ENCODE data around the gene IMPA2.

The IMPA2 gene

DNA sequence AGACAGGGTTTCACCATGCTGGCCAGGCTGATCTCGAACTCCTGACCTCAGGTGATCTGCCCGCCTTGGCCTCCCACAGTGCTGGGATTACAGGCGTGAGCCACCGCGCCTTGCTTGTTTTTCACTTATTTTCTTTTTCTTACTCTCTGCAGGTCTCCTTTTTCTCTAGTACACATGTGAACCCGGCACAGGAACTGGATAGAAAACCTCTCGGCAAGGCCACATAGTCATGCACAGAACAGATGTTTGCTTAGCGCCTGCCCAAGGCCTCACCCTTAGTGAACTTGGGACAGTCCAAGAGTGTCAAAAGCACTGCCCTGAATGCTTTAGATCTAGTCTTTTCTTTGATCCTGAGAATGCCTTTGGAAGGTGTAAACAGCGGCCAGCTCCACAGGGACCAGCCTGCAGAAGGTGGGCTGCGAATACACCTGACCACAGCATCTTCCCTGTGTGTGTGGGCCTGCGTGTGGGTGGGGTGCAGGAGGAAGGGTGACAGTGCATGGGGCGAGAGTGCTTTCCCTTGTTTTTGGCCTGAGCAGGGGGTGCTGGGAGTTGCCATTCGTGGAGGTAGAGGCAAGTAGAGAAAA, 27.0 kb downstream of the IMPA2 start:
- DNase-seq (ENCODE audit: low read depth, low spot score): no peak

DNA sequence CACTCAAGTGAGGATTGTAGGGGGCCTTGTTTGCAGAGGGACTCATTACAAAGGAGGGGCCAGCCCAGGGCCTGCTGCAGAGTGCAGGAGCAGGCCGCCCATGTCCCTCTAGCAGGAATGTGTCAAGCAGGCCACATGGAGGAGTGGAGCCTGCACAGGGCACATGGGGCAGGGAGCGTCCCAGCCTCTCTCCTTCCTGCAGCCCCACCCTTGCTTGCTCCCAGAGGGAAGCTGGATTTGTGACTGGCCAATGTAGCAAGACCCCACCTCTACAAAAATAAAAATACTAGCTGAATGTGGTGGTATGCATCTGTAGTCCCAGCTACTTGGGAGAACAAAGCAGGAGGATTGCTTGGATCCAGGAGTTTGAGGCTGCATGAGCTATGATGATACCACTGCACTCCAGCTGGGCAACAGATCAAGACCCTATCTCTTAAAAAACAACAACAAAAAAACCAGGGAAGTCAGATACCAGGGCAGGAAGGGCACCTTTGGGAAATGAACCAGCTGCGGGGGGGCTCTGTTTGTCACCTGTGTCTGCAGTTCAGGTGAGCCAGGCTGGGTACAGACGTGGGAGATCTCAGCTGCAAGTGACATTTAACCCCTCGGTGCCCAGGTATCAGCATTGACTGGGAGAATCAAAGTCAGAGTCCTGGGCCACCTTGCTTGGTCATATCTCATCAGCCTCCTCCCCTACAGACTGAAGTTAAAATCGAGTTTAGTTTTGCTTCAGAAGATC, 27.7 kb downstream of the IMPA2 start:
- no peak for DNase-seq (ENCODE audit: low read depth, low spot score)

DNA sequence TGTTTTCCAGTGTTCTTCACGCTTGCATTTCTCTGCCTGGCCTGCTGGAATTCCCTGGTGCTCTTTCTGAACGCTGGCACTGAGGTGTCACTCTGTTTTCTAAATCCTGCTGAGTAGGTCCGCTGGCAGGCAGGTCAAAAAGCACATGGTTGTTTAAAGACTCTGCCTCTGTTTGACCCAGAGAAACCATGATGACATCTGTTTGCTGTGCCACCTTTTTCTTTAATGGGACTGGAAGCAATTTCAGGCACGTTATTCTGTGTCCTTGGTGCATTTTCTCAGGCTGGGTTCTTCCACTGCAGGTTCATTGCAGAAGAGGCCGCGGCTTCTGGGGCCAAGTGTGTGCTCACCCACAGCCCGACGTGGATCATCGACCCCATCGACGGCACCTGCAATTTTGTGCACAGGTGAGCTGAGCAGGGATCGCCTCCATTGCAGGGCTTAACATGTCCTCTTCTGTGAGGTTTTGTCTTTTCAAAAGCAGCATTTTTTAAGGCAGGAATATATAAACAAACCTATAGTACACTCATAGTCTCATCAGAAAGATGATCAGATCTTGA, 28.4 kb downstream of the IMPA2 start:
- no peak for DNase-seq (ENCODE audit: low read depth, low spot score)

DNA sequence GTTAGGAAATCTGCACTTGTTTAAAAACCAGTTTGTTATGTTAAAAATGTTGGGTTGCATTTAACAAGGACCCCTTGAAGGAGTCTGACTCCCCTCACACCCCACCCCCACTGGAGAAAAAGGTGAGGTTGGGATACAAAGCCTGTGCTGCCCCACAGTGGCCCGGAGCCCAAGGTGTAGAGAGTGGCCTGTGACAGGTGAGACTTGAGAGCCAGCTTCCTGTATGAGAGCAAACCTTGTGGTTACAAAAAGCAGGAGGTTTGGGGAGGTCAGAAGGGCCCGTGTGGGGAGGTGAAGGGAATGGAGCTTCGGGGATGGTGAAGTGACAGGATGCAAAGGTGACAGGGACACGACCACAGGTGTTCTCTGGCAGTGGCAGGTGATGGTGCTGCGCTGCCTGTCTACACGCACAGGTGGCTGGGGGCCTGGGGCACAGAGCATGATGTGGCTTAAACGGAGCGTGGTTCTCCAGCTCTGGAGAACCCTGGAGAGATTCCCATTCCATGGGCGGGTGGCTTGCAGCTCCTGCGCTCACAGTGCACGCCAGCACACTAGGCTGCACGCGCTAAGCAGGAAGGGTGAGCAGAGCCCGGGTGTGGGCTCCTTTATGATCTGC, 29.0 kb downstream of the IMPA2 start:
- DNase-seq (ENCODE audit: low read depth, low spot score): no peak

DNA sequence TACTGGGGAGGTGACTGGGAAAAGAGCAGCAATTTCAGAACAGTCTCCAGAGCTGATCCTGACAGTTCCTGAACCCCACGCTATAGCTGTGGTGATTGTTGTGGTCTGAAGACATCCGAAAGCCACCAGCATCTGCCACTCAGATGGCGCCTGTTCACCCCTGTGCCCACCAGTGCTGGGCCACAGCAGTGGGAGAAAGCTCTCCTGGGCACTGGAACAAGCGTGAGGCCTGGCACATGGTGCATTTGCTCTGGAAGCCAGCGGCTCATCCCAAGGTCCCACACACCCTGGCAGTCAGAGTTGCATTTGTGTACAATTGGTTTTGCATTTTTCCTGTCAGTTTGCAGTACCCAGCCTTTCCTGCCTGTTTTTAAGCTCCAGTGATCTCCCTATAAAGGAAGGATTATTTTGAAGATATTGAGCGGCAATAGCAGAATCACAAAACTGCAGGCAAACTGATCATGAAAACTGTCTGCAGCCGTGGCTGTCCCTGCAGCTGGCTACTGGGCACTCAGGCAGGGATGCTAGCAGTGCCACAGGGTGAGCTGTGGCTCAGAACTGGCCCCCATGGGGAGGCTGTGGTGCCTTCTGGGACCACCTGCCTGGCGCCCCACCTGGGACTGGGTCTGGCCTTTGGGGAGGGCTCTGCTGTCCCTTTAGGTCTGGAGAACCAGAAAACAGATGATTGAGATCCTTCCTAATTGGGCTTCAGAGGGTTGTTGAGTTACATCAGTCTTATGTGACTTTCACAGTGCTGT, 30.1 kb downstream of the IMPA2 start:
- no peak for DNase-seq (ENCODE audit: low read depth, low spot score)

DNA sequence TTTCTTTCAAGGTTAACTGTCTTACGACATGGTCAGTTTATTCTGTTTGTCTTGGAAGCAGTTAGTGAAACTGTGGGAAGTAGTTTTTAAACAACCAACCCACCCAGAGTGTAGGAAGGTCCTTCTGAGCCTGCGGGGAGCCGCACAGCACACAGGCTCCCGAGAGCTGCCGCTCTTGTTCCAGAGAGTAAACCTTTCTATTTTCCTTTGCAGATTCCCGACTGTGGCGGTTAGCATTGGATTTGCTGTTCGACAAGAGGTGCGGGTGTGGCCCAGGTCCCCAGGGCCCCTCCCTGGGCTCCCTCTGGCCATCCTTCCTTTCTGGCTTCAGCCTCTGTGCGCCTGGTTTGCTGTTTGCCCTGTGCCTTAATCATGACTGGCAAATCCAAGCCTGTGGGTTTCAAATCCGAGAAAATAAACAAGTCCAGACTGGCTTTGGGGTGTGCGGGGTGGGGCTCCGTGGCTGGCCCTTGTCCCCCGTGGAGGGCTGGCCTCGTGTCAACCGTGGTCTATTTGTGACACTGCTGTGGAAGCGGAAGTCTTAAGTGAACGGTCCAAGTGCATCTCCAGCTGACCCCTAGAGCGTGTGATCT, 30.7 kb downstream of the IMPA2 start:
- peak; percentile 39 for DNase-seq (ENCODE audit: low read depth, low spot score)

DNA sequence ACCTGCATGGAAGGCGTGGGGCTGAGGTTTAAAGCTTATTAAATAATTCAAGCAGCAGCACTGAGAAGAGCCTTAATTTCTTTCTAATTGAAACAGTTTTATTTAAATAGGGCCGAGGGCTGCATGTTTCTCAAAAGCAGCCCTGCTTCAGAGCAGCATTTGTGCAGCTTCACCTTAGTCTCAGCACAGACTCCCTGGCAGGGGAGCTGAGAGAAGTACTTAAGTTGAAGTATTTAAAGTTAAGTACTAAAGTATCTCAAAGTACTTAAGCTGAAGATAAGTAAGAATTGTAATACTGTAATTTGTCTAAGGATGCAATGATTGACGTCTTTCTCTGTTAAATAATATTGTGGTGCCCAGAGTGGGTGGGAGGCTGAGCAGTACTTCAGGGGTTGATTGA, 31.4 kb downstream of the IMPA2 start:
- no peak for DNase-seq (ENCODE audit: low read depth, low spot score)

DNA sequence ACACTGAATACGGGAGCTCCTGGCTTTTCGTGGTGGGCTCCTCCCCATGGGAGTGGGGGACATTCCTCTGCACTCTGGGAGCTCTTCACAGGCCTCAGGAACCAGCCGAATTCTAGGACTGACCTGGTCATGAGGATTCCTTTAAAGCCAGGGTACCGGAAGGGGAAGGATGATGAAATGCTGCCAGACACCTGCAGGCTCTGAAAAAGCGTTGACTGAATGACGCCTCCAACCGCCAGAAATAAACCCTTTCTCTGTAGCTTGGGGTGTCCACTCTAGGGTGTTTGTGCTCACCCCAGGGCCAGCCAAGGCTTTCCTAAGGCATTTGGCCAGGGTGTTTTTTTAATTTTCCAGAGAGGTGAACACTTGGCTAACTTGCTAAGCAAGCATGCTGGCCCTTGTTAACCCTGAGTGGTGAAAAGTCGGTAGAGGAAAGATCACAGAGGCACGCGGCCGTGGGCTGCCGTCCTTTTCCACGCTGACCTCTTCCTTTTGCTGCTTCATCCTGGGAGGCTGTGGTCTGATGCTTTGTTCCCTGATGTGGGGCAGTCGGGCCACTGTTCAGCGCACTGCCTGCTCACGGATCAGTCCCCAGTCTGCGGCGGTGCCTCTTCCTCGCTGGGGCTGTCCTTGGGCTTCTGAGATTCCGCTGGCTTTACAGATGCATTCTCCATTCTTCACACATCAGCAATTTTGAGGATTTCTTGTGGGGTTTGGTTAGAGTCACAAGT, 32.0 kb downstream of the IMPA2 start:
- peak; percentile 83 for DNase-seq (ENCODE audit: low read depth, low spot score)

DNA sequence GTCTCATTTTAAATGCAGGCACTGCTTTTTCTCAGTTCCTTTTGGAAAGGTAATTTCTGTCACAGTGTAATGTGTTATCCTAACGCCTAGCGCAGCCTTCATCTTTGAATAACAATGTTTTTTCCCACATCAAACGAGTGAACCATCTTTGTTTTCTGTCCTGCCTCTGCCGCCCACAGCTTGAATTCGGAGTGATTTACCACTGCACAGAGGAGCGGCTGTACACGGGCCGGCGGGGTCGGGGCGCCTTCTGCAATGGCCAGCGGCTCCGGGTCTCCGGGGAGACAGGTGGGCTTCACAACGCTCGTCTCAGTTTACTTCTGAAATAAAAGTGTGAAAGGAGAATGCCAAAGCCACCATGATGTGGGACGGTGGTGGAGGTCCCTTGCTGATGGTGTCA, 32.8 kb downstream of the IMPA2 start:
- DNase-seq (ENCODE audit: low read depth, low spot score): peak; percentile 52

DNA sequence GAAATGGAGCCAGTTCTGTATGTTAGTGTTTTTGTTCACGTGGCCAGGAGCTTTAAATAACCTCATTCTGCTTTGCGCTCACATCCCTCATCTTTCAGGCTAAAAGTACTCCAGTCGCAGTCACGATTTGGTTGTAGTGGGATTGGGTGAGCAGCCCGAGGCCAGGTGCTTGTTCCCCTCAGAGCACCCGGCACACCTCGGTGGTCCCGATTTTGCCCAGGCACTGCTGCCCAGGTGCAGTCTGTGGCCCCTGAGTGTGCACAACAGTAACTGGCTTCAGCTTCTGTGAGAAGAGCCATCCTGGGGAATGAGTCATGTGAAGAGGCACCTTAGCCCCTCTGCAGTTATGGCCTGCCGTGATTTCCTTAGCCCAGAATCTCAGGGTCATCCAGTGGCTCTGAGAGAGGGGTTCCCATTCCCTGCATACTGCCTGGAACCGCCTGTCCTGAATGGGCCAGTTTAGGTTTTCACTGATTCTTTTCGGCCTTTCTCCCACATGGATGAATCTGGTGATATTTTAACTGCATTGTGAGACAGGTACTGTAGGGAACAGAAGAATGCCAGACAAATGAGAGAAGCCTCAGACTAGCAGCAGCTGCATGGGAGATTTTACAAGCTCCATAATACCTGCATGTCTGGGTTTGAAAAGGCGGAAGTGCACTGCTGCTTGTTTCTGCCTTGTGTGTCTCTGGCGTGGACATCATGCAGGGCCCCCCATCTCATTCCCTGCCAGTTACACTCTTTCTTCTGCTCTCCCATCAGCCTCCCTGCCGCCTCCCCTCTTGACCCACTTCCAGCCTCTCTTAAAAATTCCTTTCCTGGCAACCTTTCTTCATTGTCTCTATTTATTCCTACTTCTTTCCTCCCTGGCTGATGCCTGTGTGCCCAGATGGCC, 33.5 kb downstream of the IMPA2 start:
- no peak for DNase-seq (ENCODE audit: low read depth, low spot score)

DNA sequence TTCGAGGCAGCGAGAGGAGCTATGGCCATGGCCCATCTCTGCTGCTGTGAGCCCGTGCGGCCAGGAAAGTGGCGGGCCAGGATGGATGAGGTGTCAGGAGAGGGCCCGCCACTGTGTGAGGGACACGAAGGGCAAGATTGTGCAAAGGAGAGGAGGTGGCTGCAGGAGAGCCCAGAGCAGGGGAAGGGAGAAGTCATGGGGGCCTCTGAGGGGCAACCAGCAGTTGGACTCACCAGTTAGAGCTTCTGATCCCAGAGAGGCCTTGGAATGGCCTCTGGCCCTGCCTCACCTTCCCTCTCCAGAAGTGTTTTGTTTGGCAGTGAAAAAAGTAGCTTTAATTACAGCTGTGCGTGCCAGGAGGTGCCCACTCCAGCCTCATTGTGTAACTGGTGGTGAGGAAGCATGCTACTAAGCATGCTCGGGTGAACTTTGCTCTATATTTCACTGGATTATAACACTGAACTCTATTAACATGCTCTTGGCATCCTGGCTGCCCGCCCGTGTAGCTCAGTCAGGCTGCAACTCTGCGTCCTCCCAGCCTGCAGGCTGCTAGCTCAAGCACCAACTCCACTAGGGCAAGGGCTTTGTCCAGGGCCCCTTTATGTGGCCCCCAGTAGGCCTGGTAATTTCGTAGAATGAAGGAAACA, 34.2 kb downstream of the IMPA2 start:
- peak; percentile 84 for DNase-seq (ENCODE audit: low read depth, low spot score)

DNA sequence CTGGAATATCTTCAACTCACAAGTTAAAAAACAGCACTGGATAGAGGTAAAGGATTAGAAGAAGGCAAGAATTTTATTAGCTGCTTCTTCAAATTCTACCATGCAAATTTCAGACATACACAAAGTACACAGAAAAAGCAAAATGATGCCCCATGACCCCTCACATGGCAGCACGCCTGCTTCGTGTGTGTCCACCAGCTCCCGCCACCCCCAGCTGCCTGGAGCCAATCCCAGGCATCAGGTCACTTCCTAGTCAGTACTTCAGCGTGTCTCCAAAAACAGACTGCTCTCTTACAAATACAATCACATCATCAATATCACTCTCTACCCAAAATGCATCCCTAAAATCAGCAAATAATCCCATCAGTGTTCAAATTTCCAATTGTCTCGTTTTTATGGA, 35.8 kb downstream of the IMPA2 start:
- DNase-seq (ENCODE audit: low read depth, low spot score): no peak

DNA sequence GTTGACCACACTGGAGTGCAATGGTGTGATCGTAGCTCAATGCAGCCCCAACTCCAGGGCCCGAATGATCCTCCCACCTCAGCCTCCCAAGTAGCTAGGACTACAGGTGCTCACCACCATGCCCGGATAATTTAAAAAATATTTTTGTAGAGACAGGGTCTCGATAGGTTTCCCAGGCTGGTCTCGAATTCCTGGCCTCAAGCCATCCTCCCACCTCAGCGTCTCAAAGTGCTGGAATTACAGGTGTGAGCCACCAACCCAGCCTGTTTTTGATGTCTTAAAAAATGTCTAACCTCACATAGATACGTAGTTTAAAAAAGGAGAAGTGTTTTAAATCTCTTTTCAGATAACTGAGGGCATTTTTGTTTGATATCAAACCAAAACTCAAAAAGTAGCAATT, 37.6 kb downstream of the IMPA2 start:
- DNase-seq (ENCODE audit: low read depth, low spot score): no peak

DNA sequence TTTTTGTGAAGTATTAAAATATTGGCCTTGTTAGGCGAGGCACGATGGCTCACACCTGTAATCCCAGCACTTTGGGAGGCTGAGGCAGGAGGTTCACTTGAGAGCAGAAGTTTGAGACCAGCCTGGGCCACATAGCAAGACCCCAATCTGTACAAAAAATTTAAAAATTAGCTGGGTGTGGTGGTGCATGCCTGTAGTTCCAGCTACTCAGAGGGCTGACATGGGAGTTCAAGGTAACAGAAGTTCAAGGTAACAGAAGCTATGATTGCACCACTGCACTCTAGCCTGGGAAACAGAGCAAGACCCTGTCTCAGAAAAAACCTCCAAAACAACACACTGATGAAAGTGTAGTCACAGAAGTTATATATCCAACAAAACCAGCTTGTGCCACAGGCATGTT, 39.8 kb downstream of the IMPA2 start:
- DNase-seq (ENCODE audit: low read depth, low spot score): no peak

DNA sequence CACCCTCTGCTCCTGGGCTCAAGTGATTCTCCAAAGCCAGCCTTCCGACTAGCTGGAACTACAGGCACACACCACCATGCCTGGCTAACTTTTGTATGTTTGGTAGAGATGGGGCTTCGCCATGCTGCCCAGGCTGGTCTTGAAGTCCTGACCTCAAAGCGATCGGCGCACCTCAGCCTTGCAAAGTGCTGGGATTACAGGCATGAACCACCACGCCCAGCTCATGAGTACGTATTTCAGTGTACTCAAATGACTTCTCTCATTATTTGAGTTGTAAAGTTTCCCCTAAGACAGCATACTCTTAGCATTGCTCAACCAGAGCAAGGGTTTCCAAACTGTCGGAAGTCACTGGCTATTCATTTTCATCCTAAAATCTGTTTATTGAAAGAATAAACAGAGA, 40.3 kb downstream of the IMPA2 start:
- DNase-seq (ENCODE audit: low read depth, low spot score): no peak

DNA sequence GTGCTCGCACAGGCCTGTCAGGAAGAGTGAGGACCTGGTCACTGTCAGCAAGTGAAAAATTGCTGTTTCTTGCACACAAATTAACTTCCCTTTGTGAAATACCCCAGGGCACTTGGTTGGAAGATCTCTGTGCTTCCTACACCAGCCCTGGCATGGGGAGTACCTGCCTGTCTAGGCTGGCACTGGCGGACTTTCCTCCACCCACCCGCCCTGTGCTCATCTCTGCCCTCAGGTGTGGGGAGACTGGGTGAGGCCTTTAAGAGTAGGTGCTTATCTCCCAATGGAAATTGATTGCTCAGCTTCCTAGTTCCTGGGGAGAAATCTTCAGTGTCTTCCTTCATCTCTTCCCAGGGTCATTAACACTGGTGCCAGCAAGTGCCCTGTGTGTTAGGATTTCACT, 42.1 kb downstream of the IMPA2 start:
- no peak for DNase-seq (ENCODE audit: low read depth, low spot score)

DNA sequence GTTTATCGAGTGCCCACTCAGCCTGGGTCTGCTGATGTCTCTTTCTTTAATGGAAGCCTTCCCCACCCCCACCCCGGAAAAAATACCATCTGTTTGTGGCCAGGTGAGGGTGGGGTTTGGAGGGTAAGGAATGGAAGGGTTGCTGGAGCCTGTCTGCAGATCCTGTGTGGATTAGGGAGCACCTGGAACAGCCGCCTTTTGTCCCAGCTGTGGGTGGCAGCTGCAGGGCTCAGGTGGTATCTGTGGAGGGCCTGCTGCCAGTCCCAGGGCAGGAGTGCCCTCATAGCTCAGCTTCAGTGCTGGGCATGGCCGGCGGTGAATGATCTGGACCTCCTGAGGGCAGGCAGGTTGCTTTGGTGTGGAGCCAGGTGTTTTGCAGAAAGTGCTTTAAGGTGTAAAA, 45.3 kb downstream of the IMPA2 start:
- no peak for DNase-seq (ENCODE audit: low read depth, low spot score)

DNA sequence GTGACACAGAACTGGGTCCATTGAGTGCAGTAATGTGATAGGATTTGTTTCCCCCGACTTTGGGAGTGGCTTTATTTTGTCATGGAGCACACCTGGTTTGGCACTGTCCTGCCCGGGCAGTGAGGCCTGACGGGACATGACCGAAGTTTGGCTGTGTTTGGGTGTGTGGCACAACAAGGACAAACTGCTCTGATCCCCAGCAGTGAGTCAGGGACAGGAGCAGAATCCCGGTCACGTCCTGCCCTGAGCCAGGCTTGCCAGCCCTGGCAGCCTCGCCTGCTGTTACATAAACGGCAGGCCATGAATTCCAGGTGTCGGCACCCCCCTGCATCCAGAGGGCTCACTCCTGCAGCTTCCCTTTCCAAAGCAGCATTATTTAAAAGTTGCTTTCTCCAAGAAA, 45.7 kb downstream of the IMPA2 start:
- DNase-seq (ENCODE audit: low read depth, low spot score): no peak

DNA sequence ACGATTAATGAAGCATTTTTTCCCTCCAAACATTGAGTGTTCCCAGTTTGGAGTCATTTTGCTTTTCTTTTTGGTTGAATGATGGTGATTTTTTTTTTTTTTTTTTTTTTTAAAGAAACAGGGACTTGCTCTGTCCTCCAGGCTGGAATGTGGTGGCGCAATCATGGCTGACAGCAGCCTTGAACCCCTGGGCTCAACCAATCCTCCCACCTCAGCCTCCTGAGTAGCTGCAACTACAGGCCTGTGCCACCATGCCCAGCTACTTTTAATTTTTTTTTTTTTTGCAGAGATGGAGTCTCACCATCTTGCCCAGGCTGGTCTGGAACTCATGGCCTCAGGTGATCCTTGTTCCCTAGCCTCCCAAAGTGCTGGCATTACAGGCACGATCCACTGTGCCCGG, 46.2 kb downstream of the IMPA2 start:
- no peak for DNase-seq (ENCODE audit: low read depth, low spot score)
